ENCODE measurements around the gene RIOX2. TPM values are rescaled to one million over a fixed set of nuclear protein-coding genes. Genes with fewer than 3 reads are reported as not detected.

The RIOX2 gene
- total RNA-seq, 1 donor from 2014 or later, result 87.7 TPM

DNA sequence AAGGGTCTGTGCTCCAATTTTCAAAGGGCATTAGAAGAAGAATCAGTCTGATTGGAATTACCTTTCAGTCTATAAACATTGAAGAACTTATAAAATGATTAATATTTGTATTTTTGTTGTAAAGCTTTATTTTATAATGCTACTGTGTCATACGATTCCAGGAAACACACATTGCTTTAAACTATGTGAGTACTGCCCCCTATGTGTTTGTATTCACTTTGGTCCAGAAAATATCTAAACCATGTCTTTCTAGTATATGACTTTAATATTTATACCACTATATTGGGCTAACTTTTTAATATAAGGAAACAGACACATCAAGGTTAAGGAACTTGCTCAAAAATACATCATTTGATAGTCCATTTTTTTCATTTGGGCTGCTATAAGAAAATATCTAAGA is 3.2 kb upstream of the RIOX2 start:
- intact Hi-C loops (cut with micrococcal nuclease), result no loop called here
- Mint-ChIP-seq H3K4me1 (peaks cover 52% of the 10 kb centered on the region), H3K27me3 (no peaks in the 10 kb centered on the region), H3K9me3 (peaks cover 5% of the 10 kb centered on the region), H3K27ac (no peak overlapping the region), H3K36me3 (ENCODE audit: low read depth) (peaks cover 5% of the 10 kb centered on the region), H3K4me3 (no peak overlapping the region)
- DNase-seq, result no peak

- Mint-ChIP-seq H3K4me3 (peak overlapping the region; percentile 51), H3K9me3 (peaks cover 5% of the 10 kb centered on the region), H3K27ac (peak overlapping the region; percentile 83), H3K36me3 (ENCODE audit: low read depth) (peaks cover 8% of the 10 kb centered on the region), H3K27me3 (no peaks in the 10 kb centered on the region), H3K4me1 (peaks cover 53% of the 10 kb centered on the region)
- DNase-seq, result no peak
- intact Hi-C loops (cut with micrococcal nuclease), result loop anchor here (5.0 kb wide), 3 partner anchors 32 to 547 kb away; partner anchors contain the start of gene CLDND1
Observed at GRCh38 chr3:97974996-97975395, 2.8 kb upstream of the RIOX2 start.

GRCh38 chr3:97972976-97973375 is 745 bp upstream of the RIOX2 start:
- Mint-ChIP-seq H3K27me3 (no peaks in the 10 kb centered on the region), H3K4me1 (peaks cover 66% of the 10 kb centered on the region), H3K36me3 (ENCODE audit: low read depth) (peaks cover 8% of the 10 kb centered on the region), H3K9me3 (peaks cover 5% of the 10 kb centered on the region), H3K4me3 (peak overlapping the region; percentile 75), H3K27ac (peak overlapping the region; percentile 80)
- no peak for DNase-seq
- intact Hi-C loops (cut with micrococcal nuclease), result loop anchor here (1.0 to 5.0 kb wide), 6 partner anchors 9 to 549 kb away; partner anchors contain the start of genes ARL6 and CLDND1

DNA sequence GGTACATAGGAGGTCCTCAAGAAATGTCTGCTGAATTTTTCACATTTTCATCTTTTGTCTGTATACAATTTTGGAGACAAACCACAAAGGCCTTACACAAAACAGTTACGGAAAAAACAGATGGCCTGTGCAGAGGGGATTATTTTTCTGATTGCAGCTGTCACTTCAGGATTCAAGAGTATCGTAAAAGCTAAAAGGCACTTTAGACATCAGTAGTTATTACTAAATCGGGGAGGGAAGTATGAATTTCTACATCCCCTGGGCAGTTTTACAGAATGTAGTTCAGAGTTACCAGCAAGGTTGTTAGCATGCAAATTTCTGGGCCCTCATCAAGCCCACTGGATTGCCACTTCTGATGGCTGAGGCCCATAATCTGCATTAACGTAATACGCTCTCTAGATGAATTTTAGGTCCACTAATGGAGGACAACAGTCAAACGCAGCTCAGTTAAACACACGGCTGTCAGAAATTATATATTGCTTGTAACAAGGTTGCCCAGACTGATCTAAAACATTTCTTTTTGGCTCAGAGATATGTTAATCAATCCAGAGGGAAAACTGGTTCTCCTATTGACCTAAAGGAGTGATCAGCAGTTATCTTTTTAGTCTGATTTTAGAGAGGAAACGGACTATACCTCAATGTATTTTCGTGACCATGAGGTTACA is 1.1 kb downstream of the RIOX2 start:
- intact Hi-C loops (cut with micrococcal nuclease), result loop anchor here (1.0 to 5.0 kb wide), 6 partner anchors 36 to 551 kb away; partner anchors contain the start of gene CLDND1
- peaks cover 5% of the 10 kb centered on the region for H3K9me3 Mint-ChIP-seq
- H3K36me3 Mint-ChIP-seq (ENCODE audit: low read depth), result peaks cover 22% of the 10 kb centered on the region
- peak overlapping the region; percentile 99 for H3K27ac Mint-ChIP-seq
- peak overlapping the region; percentile 94 for H3K4me3 Mint-ChIP-seq
- no peaks in the 10 kb centered on the region for H3K27me3 Mint-ChIP-seq
- DNase-seq, result no peak
- H3K4me1 Mint-ChIP-seq, result peaks cover 76% of the 10 kb centered on the region

GRCh38 chr3:97970156-97970555 is 2.1 kb downstream of the RIOX2 start:
- intact Hi-C loops (cut with micrococcal nuclease), result loop anchor here (2.0 to 5.0 kb wide), 5 partner anchors 37 to 552 kb away; partner anchors contain the start of gene CLDND1
- Mint-ChIP-seq H3K4me3 (peak overlapping the region; percentile 94), H3K36me3 (ENCODE audit: low read depth) (peaks cover 30% of the 10 kb centered on the region), H3K27ac (peak overlapping the region; percentile 99), H3K9me3 (peaks cover 5% of the 10 kb centered on the region), H3K27me3 (no peaks in the 10 kb centered on the region), H3K4me1 (peaks cover 75% of the 10 kb centered on the region)
- no peak for DNase-seq

- Mint-ChIP-seq H3K36me3 (ENCODE audit: low read depth) (peaks cover 34% of the 10 kb centered on the region), H3K4me3 (peak overlapping the region; percentile 94), H3K27ac (peak overlapping the region; percentile 99), H3K27me3 (no peaks in the 10 kb centered on the region), H3K4me1 (peaks cover 73% of the 10 kb centered on the region), H3K9me3 (no peaks in the 10 kb centered on the region)
- intact Hi-C loops (cut with micrococcal nuclease), result loop anchor here (2.0 kb wide), 1 partner anchor 23 kb away; no protein-coding TSS in a partner anchor
- DNase-seq, result no peak
Observed at GRCh38 chr3:97969541-97969940, 2.7 kb downstream of the RIOX2 start.

- Mint-ChIP-seq H3K9me3 (no peaks in the 10 kb centered on the region), H3K4me1 (peaks cover 71% of the 10 kb centered on the region), H3K4me3 (peak overlapping the region; percentile 94), H3K36me3 (ENCODE audit: low read depth) (peaks cover 43% of the 10 kb centered on the region), H3K27me3 (no peaks in the 10 kb centered on the region), H3K27ac (peak overlapping the region; percentile 99)
- intact Hi-C loops (cut with micrococcal nuclease), result loop anchor here (2.0 kb wide), 1 partner anchor 22 kb away; no protein-coding TSS in a partner anchor
- DNase-seq, result peak; percentile 78
Observed at GRCh38 chr3:97968376-97968775, 3.9 kb downstream of the RIOX2 start.

DNA sequence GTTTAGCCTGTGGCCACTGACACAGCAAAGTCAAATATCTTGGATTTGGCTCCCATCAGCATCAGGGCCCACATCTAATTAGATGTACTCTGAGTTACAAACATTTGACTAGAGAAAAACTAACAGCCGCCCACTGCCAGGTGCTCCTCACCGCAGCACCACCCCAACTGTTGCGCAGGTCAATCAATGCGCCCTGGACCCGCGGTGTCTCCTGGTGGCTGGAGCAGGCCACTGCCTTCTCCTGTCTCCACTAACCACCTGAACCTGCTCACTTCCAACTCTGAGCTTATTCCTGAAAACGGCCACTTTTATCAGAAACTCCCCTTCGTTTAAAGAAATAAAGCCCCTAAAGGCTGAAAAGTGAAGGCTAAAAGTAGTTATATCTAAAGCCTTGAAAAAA is 4.3 kb downstream of the RIOX2 start:
- Mint-ChIP-seq H3K36me3 (ENCODE audit: low read depth) (peaks cover 43% of the 10 kb centered on the region), H3K9me3 (no peaks in the 10 kb centered on the region), H3K27me3 (no peaks in the 10 kb centered on the region), H3K4me3 (peak overlapping the region; percentile 94), H3K4me1 (peaks cover 68% of the 10 kb centered on the region), H3K27ac (peak overlapping the region; percentile 27)
- intact Hi-C loops (cut with micrococcal nuclease), result loop anchor here (2.0 kb wide), 1 partner anchor 21 kb away; no protein-coding TSS in a partner anchor
- DNase-seq, result no peak

- intact Hi-C loops (cut with micrococcal nuclease), result no loop called here
- Mint-ChIP-seq H3K27me3 (no peaks in the 10 kb centered on the region), H3K4me1 (peaks cover 45% of the 10 kb centered on the region), H3K36me3 (ENCODE audit: low read depth) (peaks cover 65% of the 10 kb centered on the region), H3K4me3 (peak overlapping the region; percentile 2), H3K27ac (peak overlapping the region; percentile 45), H3K9me3 (no peaks in the 10 kb centered on the region)
- no peak for DNase-seq
Observed at GRCh38 chr3:97960993-97961766, 11.1 kb downstream of the RIOX2 start.

DNA sequence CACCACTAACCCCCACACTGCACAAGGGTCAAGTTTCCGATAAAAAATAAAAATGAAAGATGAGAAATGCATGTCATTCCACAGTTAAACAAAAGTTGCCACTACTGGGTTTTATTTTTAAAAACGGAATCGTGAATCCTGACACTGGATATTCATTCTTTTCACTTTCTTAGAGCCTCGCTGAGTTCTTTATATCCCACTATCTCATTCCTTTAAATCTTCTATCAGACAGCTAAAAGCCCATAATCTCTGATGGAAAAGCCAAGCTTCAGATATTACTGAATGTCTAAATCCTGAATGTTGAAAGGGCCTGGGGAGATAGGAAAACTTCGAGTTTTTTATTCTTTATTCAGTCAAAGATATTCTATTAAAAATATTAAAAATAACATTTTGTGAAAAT is 11.7 kb downstream of the RIOX2 start:
- no peaks in the 10 kb centered on the region for H3K9me3 Mint-ChIP-seq
- peaks cover 41% of the 10 kb centered on the region for H3K4me1 Mint-ChIP-seq
- H3K27me3 Mint-ChIP-seq, result no peaks in the 10 kb centered on the region

GRCh38 chr3:97959872-97960271 is 12.4 kb downstream of the RIOX2 start:
- Mint-ChIP-seq H3K36me3 (ENCODE audit: low read depth) (peaks cover 66% of the 10 kb centered on the region), H3K27me3 (no peaks in the 10 kb centered on the region), H3K4me3 (no peak overlapping the region), H3K9me3 (no peaks in the 10 kb centered on the region), H3K27ac (no peak overlapping the region), H3K4me1 (peaks cover 41% of the 10 kb centered on the region)
- intact Hi-C loops (cut with micrococcal nuclease), result no loop called here
- DNase-seq, result no peak

More for the DNA sequence above, 11.7 kb downstream of the RIOX2 start:
- DNase-seq, result no peak
- Mint-ChIP-seq H3K36me3 (ENCODE audit: low read depth) (peaks cover 64% of the 10 kb centered on the region), H3K27ac (no peak overlapping the region), H3K4me3 (no peak overlapping the region)
- intact Hi-C loops (cut with micrococcal nuclease), result no loop called here

DNA sequence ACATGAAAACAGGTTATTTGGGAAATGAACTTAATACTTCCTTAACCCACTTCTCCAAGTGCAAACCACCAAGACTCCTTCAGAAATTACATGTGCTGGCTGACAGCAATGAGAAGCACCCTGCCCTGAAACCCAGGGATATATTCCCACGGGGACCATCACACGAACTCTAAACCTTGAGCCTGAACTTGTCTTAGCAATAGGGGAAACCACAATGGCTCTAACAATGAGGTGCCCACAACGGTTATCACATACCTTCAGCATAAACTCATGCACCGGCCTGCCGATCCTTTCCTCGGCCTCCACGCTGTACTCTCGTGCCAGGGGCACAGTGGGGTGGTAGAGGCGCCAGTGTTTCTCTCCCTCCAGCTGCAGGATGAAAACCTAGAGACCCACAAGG is 13.4 kb downstream of the RIOX2 start:
- H3K4me3 Mint-ChIP-seq, result no peak overlapping the region
- no peaks in the 10 kb centered on the region for H3K27me3 Mint-ChIP-seq
- intact Hi-C loops (cut with micrococcal nuclease), result no loop called here
- peaks cover 35% of the 10 kb centered on the region for H3K4me1 Mint-ChIP-seq
- H3K9me3 Mint-ChIP-seq, result no peaks in the 10 kb centered on the region
- no peak for DNase-seq
- no peak overlapping the region for H3K27ac Mint-ChIP-seq
- peaks cover 65% of the 10 kb centered on the region for H3K36me3 Mint-ChIP-seq (ENCODE audit: low read depth)

DNA sequence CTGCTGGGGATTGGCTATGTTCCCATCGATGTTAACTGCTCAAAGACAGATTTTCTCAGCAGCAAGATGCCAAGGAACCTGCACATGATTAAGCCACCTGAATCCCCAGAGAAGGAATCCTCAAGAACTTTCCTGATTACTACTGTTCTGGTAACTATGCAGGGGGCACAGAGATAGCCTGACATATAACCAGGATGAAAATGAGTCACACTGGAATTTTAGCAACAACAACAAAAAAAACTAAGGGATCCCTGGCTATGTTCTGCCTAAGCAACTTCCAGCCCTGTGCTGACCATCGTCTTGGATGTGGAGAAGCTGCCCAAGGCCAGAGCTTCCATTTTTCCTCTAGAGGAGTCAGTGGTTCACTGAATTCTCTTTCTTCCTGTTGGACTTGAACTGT is 13.8 kb downstream of the RIOX2 start:
- Mint-ChIP-seq H3K27ac (no peak overlapping the region), H3K27me3 (no peaks in the 10 kb centered on the region), H3K4me1 (peaks cover 31% of the 10 kb centered on the region), H3K36me3 (ENCODE audit: low read depth) (peaks cover 64% of the 10 kb centered on the region), H3K9me3 (no peaks in the 10 kb centered on the region), H3K4me3 (no peak overlapping the region)
- DNase-seq, result no peak
- intact Hi-C loops (cut with micrococcal nuclease), result no loop called here

Data from activated CD4-positive, alpha-beta T cell treated with anti-CD3 and anti-CD28 coated beads, Interleukin-2, amount 10 ng/mL, durations not matched to agents 24 days and 14 days (primary cell).